Measurements from ENCODE around the gene SAAL1. TPM values are rescaled to one million over a fixed set of nuclear protein-coding genes. Genes with fewer than 3 reads are reported as not detected.
A peak's percentile ranks its signal among the peaks of the same experiment; 100 is the strongest.

The SAAL1 gene
- total RNA-seq, 1 donor from 2014 or later, result 6.8 TPM

DNA sequence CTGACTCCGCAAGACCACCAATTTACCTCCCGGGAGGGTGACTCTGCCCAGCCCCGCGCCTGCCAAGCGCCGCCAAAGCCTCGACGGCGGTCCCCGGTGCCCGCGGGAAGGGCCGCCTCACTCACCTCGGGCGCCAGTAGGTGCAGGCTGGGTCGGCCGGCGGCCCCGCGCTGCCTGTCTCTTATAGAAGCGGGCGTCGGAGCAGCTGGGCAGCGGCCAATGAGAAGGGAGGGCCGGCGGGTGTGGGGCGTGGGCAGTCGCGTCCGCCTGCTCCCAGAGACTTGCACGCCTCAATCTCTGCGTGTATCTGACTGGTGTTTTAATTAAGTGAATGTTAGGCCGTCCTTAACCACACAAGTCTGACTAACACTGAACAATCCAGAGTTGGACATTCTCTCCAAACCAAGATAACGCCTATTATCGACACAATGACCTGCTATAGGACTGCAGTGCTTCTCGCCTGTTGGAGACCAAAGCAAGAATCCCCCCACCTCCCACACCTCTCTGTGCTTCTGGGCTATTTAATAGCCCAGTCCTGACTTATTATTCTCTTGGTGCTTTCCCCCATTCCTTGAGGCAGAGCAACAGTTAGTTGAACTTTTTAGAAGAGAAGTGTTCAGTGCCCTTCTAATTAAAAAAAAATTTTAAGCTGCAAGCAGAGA lies 59.6 kb downstream of the SAAL1 start, which contains the start of gene TPH1:
Gene TPH1 (minus strand): TSS at position 154 of the 662 bp plus-strand sequence. CDS start 5,507 bp downstream, outside the sequence.
- no peak within 1 kb of the TSS for H3K27ac ChIP-seq (replicated peaks)
- H3K4me3 ChIP-seq, result peak within 1 kb of the TSS; percentile 43
- peak; percentile 26 for DNase-seq
- TF ChIP-seq, protein P1, sequence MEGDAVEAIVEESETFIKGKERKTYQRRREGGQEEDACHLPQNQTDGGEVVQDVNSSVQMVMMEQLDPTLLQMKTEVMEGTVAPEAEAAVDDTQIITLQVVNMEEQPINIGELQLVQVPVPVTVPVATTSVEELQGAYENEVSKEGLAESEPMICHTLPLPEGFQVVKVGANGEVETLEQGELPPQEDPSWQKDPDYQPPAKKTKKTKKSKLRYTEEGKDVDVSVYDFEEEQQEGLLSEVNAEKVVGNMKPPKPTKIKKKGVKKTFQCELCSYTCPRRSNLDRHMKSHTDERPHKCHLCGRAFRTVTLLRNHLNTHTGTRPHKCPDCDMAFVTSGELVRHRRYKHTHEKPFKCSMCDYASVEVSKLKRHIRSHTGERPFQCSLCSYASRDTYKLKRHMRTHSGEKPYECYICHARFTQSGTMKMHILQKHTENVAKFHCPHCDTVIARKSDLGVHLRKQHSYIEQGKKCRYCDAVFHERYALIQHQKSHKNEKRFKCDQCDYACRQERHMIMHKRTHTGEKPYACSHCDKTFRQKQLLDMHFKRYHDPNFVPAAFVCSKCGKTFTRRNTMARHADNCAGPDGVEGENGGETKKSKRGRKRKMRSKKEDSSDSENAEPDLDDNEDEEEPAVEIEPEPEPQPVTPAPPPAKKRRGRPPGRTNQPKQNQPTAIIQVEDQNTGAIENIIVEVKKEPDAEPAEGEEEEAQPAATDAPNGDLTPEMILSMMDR (IDR thresholded peaks at IDR 0.05; ENCODE audit: borderline replicate concordance), result no peak
- intact Hi-C loops (cut with micrococcal nuclease), result no loop called here
- no peaks in the 10 kb centered on the region for H3K36me3 ChIP-seq
- peaks cover 58% of the 10 kb centered on the region for H3K27me3 ChIP-seq (ENCODE audit: low read depth)
- H3K9me3 ChIP-seq (replicated peaks), result peaks cover 8% of the 10 kb centered on the region
- H3K4me1 ChIP-seq, result peaks cover 7% of the 10 kb centered on the region

DNA sequence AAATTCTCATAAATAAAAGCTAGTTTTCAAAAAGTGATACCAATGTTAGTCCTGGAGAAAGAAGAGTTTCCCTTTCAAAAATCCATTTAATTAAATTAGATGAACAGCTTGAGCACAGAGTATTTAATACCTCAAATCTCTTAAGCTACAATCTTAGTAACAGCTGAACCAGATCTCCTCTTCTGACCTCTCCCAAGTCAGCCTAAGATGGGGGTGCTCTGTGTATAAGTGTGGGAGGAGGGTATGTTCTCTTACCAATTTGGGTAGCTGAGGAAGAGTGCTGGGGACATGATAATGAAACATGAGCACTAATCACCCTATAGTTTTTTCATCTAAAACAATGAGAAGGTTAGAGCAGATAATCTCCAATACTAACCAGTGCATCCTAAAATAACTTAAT lies 69.4 kb downstream of the SAAL1 start:
- H3K4me3 ChIP-seq, result no peak overlapping the region
- H3K36me3 ChIP-seq, result no peaks in the 10 kb centered on the region
- TF ChIP-seq, protein P1 (IDR thresholded peaks at IDR 0.05; ENCODE audit: borderline replicate concordance), result no peak
- H3K27ac ChIP-seq (replicated peaks), result no peak overlapping the region
- intact Hi-C loops (cut with micrococcal nuclease), result no loop called here
- DNase-seq, result no peak
- H3K9me3 ChIP-seq (replicated peaks), result no peaks in the 10 kb centered on the region
- no peaks in the 10 kb centered on the region for H3K27me3 ChIP-seq (ENCODE audit: low read depth)
- no peaks in the 10 kb centered on the region for H3K4me1 ChIP-seq

Other genes starting within 250 kb of the SAAL1 start
- gene SERGEF, start 93.0 kb downstream of the SAAL1 start, total RNA-seq, result 13.1 TPM
- gene TPH1, start 59.8 kb downstream of the SAAL1 start, total RNA-seq, result not detected
- gene MRGPRX3, start 26.5 kb upstream of the SAAL1 start, total RNA-seq, result not detected
- gene MRGPRX4, start 66.8 kb upstream of the SAAL1 start, total RNA-seq, result not detected
- gene SAA4, start 130.7 kb upstream of the SAAL1 start, total RNA-seq, result not detected
- gene SAA2, start 142.6 kb upstream of the SAAL1 start, total RNA-seq, result 0.60 TPM
- not detected for gene SAA1, start 160.2 kb upstream of the SAAL1 start, total RNA-seq
- 11.5 TPM for gene HPS5, start 216.1 kb upstream of the SAAL1 start, total RNA-seq
- gene GTF2H1, start 216.5 kb upstream of the SAAL1 start, total RNA-seq, result 24.3 TPM